LNCAP (cell line): ENCODE data around the gene CDKN2B-AS1.
A peak's percentile ranks its signal among the peaks of the same experiment; 100 is the strongest.

Experiments used
- CTCF ChIP-seq: fragments of 450-650 bp; IDR thresholded peaks from 2 replicates; pipeline ENCODE4 v1.5.1; 2017; ENCODE audit warnings: mild to moderate bottlenecking

Gene CDKN2B-AS1

GRCh38 chr9:21993893-21994555 is 567 bp upstream of the CDKN2B-AS1 start, which contains the start of gene CDKN2A:
CDKN2A (minus strand) TSS chr9:21994392.
- peak; percentile 24; the same call in 1 of the 2 replicates for TF ChIP-seq CTCF

- TF ChIP-seq CTCF = no peak
These were observed 545 bp downstream of the CDKN2B-AS1 start for GRCh38 chr9:21995006-21995665.

- TF ChIP-seq CTCF = peak; percentile 49
These were observed 1.2 kb downstream of the CDKN2B-AS1 start for GRCh38 chr9:21995666-21996398.

- TF ChIP-seq CTCF = no peak
These were observed 1.8 kb downstream of the CDKN2B-AS1 start for GRCh38 chr9:21996438-21996837.

GRCh38 chr9:21996858-21997257 is 2.3 kb downstream of the CDKN2B-AS1 start:
- TF ChIP-seq CTCF = no peak

- no peak for TF ChIP-seq CTCF
These were observed 2.9 kb downstream of the CDKN2B-AS1 start for GRCh38 chr9:21997480-21997879.

GRCh38 chr9:21998026-21998425 is 3.4 kb downstream of the CDKN2B-AS1 start:
- TF ChIP-seq CTCF = no peak
